ENCODE results near the gene TNNI2.

DNA sequence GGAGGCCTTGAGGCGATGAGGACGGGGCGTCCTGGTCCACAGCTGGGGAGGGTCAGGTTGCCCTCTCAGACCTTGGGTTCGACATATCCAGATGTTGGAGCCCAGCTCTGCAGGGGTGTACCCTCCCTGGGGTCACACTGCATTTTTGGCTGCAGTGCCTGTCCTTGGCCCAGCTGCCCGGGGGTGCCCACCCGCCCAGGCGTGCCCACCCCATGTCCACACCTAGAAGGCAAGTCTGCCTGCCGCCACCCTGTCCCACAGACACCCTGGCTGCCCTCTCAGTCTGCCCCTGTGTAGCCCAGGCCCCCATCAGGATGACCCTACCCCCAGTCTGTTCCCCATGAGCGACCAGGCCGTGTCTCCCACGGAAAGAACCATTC, 17.1 kb downstream of the TNNI2 start:
- TF ChIP-seq REST (IDR thresholded peaks at IDR 0.05; ENCODE audit: low read depth, low read length) (no peak), TAF1 (IDR thresholded peaks at IDR 0.05; ENCODE audit: borderline replicate concordance, low read depth, low read length) (no peak), FOXM1 (IDR thresholded peaks at IDR 0.05; ENCODE audit: low read depth) (no peak), EP300 (IDR thresholded peaks at IDR 0.05; ENCODE audit: borderline replicate concordance in 1 of 2, low read depth in 1 of 2, low read length in 1 of 2) (no peak), RAD21 (IDR thresholded peaks at IDR 0.05; ENCODE audit: low read length) (no peak), POLR2AphosphoS5 (IDR thresholded peaks at IDR 0.05; ENCODE audit: low read depth, low read length) (no peak), FOSL2 (IDR thresholded peaks at IDR 0.05; ENCODE audit: borderline replicate concordance, low read depth) (no peak), MAX (IDR thresholded peaks at IDR 0.05; ENCODE audit: low read depth) (no peak), TEAD4 (IDR thresholded peaks at IDR 0.05; ENCODE audit: borderline replicate concordance, insufficient read depth) (no peak), SIN3A (IDR thresholded peaks at IDR 0.05; ENCODE audit: borderline replicate concordance, low read depth, low read length) (no peak), RXRA (IDR thresholded peaks at IDR 0.05; ENCODE audit: borderline replicate concordance, low read depth) (no peak), YY1 (IDR thresholded peaks at IDR 0.05; ENCODE audit: low read depth) (no peak), RFX5 (IDR thresholded peaks at IDR 0.05; ENCODE audit: low read length) (no peak)
- TF ChIP-seq, protein P1, sequence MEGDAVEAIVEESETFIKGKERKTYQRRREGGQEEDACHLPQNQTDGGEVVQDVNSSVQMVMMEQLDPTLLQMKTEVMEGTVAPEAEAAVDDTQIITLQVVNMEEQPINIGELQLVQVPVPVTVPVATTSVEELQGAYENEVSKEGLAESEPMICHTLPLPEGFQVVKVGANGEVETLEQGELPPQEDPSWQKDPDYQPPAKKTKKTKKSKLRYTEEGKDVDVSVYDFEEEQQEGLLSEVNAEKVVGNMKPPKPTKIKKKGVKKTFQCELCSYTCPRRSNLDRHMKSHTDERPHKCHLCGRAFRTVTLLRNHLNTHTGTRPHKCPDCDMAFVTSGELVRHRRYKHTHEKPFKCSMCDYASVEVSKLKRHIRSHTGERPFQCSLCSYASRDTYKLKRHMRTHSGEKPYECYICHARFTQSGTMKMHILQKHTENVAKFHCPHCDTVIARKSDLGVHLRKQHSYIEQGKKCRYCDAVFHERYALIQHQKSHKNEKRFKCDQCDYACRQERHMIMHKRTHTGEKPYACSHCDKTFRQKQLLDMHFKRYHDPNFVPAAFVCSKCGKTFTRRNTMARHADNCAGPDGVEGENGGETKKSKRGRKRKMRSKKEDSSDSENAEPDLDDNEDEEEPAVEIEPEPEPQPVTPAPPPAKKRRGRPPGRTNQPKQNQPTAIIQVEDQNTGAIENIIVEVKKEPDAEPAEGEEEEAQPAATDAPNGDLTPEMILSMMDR (IDR thresholded peaks at IDR 0.05), result no peak

Measured in SK-N-SH (cell line).